Eye (tissue), 1 donor: ENCODE results near the gene AUTS2.

ENCODE experiments used
- DNase-seq: peaks from one replicate; pipeline ENCODE4 v3.0.0-alpha.2; 2015

Gene AUTS2

DNA sequence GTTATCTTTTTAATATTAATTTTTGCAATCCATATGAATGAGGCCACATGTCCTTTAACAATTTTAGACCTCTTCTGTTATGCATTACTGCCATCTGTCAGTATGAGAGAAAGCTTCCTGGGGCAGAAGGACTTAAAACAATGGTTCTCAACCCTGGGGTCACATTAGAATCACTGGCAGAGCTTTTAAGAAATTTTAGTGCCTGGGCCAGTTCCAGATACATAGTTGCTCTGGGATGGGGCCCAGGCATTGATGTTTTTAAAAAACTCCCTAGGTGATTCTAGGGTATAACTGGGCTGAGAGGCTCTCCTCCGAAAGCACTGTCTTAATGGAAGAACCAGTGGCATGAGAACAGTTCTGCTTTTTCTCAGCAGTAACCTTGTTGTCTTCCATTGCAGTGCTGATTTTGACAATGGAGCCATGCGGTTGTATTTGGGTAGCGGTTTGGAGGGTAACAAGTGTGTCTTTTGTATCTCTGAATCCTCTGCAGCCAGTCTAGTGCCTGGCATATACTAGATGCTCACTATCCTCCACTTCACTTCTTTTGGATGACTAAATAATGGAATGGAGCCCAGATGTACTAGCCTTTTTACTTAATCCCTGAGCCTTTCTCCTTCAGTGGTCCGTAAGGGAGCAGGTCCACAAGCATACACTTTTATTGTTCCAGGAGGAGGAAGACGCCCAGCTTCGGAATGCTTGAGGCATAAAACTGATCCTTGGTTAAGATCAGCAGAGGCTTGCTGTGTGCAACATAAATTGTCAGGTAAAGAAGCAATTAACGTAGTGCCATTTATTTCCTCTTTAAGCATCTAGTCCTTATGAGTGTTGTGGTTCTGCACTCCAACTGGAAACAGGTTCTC lies 227.1 kb downstream of the AUTS2 start:
- DNase-seq, result peak; percentile 54

DNA sequence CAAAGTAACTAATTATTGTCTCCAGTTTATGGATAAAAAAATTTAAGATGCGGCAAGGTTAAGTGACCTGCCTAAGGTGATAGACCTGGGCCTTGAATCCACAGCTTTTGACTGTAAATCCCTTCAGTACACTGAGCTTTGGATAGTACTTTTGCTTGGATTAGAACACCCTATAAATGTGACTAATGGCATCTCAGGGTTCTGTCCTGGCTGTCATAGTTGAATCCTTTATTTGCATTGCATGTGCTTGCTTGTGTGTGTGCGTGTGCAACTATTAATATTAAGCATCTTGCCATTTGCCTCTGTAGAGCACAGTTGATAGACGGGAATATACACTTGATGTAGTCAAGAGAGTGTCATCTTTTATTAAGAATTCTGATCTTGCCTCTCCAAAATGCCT lies 228.0 kb downstream of the AUTS2 start:
- DNase-seq, result no peak

DNA sequence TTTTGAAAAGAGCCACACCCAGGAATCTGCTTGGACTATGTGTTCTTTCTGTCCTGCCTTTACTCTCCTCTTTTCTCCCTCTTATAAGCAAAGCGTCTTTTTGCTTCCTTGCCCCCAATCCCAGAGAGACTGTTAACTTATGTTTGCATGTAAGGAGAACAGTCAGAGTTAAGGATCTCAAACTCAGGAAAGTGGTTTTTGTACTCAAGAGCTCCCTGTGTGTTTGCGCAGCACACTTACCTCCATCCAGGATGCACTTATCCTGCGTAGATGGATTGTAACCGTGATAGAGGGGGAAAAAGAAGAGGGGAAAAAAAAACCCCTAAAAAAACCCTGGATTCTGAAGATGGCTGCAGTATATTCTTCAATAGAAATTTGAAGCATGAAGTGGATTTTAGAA lies 228.9 kb downstream of the AUTS2 start:
- DNase-seq, result no peak

DNA sequence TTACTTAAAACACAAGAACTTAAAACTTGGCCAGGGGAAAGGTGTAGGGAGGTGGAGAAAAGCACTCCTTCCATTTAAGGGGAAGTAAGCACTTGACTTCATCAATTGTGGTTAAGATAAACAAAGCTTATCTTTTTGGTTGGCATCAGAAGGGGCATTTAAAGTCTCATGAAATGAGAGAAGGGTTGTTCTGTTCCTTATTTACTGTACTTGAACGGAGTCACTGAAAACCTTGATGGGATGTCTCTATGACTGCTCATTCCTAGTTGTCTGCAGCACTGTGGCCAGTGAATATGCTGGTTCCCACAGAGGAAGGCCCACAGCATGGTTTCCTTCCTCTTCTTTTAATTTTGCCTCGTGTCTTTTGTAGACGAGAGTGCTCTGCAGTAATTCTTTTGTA lies 229.3 kb downstream of the AUTS2 start:
- no peak for DNase-seq

DNA sequence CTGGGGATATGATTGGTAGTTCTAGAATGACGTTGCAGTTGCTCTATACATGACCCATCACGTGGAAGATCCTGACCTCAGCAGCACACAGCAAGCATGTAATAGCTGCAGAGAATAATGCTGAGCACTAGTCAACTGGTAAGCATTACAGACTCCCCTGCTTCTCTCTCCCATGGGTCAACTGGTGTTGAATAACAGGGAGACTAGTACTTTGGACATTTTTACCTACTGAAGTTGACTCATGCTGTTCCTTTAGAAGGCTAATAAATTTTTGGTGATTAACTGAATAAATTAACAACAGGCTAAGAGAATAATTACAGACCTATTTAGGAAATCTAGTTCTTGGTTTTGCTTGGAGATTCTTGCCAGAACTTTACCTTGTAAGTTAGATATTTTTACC lies 234.1 kb downstream of the AUTS2 start:
- DNase-seq, result no peak

DNA sequence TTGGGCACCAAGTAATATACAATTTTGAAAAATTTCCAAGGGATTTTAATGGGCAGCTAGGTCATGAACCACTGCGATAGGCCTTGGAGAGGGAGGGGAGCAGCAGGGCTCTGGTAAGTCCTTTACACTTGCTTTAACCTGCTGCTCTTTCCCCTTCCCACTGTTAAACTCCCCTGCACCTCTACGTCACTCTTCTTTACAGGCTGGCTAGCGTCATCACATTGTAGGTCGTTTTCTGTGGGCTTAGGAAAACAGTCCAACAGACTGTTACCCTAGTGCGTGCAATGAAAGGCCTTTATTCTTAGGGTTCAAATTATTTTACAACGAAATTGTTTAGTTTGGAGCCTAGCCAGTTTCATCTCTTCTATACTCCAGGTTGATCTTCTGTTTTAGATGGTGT lies 235.7 kb downstream of the AUTS2 start:
- DNase-seq, result no peak

DNA sequence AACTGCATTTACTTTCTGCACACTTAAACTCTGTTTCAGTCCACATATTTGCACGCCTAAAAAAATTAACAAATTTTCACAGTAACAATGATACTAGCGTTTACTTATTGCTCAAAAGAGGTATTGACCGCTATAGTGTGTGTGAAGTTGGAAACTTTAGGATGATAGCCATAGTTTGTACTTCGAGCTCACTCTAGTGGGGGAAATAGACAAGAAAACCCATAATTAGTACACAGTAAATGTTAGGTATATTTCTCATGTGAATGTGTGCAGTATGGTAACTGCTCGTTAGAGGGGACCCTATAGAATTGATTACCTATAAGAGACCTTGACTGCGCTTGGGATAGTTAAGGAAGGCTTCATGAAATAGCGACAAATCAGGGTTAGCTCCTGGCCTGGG lies 238.4 kb downstream of the AUTS2 start:
- DNase-seq, result no peak

DNA sequence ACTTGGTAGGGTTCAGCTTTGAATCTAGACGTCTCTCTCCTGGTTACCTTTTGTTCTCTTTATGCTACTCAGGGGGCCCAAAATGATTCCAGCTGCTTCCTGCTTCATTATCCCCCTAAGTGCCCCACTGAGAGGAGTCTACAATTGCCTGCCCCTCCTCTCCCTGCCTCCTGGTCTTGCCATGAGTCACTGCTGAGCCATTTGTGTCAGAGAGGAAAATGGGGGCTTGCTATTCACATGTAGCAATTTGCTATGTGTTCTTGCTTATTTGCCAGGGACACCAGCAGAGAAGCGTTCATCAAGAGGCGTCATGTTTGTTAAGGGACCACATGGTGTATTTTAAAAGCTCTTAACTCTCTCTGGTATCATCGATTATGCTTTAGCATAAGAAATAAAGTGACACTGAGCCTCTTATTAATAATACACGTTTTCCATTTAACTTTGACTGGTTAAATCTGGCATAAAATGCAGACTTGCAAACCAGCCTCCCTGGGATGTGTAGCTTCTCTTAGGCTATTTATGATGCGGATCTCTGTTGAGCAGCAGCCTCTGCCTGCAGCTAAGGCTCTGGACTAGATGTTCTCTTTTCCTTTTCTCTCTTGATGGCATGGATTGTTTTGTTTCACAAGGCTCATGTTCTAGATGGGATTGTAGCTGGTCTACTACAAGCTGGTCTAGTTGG lies 239.3 kb downstream of the AUTS2 start:
- peak; percentile 76 for DNase-seq

DNA sequence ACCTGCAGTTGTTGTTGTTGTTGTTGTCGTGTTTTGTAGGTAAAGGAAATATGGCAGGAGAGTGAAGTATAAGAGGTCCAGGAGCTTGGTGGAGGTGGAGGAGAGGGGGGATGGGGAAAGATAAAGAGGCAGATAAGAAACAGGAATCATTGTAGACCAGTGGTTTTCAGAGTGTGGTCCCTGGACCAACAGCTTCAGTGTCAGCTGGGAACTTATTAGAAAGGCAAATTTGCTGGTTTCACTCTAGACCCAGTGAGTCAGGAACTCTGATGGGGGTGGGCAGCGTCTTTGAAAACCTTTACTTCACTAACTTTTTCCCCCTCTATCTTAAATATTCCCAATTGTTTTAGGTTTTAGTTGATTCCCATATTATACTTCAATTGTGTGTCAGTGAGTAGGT lies 241.5 kb downstream of the AUTS2 start:
- no peak for DNase-seq

DNA sequence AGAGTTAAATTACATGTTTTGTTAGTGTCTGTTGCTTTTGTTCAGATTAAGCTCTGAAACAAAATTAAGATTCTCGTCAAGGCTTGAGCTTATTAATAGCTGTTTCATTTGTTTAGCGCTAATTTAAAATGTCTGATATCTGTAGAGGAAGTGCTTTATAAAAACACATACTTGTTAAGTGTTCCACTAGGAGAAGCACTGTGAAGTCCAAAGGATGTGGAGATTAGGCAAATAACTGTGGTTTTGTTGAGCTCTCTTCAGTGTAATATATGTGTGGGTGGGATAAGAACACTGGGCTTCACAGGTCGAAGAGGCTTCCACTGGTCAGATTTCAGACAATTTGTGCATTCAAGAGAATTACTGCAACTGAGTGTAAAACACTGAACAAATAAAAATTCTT lies 242.0 kb downstream of the AUTS2 start:
- no peak for DNase-seq

DNA sequence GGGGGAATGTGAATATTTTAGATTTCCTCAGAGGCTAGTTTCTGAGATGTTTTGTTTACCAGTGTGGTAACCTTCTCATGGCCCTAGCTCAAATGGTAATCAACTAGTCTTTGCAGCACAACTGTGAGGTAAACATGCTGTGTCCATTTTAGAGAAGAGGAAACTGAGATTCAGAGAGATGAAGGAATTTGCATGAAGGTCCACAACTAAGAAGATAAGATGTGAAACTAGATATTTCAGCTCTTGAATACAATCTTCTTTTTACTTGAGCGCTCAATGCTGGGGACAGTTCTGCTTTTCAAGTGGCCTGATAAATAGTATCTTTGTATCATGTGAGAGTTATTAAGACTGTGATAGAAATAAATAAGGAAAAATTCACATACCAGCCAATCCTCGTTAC lies 245.4 kb downstream of the AUTS2 start:
- DNase-seq, result no peak

DNA sequence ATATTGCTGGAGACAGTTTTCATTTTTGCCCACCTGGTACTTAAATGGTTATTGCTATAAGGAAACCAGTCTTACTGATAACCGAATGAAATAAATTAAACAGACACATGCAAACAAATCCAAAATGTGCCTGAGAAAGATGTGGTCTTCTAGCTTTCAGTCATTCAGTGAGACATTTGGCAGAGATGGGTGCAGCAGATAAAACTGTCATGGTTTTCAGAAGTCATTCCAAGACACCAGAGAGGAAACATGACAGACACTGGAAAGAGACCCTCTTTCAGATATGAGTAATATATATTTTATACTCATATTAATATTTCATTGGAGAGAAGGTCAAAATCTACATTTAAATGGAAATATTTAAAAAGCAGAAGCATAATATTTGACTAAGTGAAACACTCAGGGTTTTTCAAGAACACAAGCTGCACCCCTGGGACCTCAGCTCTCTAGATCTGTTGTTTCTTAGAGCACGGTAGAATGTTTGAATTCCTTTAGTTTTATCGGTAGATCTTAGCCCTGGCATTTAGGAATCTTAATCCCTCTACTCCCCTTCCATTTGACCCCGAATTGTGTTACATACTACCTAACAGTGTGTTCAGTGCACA lies 246.1 kb downstream of the AUTS2 start:
- DNase-seq, result no peak

DNA sequence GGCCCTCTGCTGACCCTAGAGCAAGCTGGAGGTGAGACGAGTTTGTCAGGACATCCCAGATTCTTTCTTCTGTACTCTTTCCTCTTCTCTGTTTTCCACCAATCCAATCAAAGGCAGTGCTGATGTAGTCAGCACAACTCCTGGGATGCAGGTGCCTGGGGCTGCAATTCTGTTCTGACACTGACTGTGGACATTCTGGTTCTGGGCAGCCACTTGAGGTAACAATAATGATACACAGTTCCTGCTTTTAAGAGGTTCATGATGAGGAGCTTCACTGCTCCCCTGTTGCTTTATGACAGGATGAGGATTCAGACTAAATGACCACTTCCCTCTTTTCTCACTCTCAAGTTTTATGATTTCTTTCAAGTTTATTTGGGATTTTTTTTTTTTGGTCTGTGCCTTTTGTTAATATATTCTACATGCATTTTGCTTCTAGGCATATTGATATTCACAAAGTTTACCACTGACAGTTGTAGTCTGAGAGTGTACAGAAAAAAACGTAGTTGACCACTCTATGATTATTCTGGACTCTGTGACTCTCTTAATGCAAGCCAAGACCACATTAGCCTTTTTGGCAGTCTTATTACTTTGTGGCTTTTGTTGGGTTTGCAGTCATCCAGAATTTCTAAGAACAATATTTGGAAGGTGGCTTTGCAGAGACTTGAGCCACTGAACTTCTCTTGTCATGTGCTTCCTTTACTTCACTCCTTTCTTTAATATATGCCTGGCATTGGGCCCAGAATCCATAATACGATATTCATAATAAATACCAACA lies 247.6 kb downstream of the AUTS2 start:
- DNase-seq, result no peak

DNA sequence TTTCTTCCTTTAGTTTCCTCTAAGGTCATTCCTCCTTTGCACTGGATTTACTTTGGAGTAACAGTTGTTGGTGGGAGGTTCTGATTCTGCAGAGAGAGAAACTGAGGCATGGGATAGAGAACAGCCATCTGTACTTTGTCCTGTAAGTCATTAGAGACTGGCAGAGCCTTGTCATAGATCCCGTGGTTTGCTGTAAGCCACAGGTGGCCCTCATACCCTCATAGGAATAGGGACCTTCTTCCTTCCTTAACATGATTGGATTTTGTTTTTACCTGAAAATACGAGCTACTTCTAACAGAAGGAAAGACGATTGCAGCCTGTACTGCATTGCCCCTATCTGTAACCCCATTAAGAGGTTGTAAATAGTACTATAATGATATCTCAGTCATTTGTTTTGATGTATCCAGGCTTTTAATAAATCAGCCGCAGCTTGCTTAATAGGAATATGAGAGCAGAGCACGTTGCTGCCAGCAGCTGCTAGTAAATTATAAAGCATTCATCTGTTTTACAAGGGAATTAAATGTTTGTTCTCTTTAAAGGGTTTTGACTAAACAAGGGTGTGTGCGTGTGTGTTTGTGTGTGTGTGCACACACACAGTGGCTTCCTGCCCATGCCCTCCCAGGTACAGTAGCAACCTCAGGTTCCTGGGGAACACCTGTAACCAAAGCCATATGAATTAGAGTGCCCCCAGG lies 249.8 kb downstream of the AUTS2 start:
- DNase-seq, result no peak

DNA sequence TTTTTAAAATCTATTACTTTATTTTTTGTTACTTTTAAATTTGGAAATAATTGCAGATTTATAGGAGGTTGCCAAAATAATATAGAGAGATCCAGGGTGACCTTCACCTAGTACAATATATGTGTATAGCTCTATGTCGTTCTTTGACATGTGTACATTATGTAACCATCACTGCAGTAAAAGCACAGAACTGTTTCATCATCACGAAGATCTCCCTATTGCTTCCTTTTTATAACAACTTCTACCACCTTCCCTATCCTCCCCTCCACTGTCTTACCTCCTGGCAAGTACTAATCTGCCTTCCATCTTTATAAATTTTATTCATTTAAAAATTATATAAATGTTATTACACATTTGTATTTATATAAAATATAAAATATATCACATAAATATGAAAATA lies 251.0 kb downstream of the AUTS2 start:
- DNase-seq, result no peak

DNA sequence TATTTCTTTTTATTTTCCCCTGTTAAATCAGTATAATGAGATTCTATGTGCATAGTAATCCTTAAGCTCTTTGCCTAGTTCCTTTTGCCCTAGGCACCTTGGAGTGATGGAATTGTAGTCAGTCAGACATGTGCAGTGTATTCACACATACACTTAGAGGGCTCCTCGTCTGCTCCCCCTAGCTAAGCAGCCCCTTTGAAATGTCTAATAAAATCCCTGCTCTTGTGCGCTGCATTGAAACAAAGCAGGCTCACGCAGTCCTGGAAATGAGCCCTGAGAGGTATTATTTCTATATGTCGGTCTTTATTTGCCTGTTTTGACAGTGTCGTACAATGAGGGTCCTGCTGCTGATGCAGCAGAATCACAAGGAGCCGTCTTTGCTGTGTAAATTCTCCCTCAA lies 258.7 kb downstream of the AUTS2 start:
- DNase-seq, result no peak

DNA sequence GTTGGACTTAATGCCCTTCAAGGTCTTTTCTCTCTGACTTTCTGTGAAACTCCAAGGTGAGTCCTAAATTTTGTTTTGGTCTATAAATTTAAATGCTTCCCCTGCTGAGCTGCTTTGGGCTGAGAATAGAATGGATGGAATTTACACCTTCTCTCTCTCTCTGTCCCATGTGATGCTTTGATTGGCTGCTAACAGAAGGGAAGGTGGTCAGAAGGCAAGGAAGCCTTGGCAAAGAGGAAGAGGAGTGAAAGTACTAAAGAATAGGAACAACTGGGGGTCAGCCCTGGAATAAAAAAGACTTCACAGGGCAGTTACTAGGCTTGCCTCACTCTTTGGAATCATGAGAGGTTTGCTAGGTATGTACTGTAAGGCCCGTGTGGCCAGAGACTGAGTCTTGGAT lies 260.2 kb downstream of the AUTS2 start:
- DNase-seq, result no peak

DNA sequence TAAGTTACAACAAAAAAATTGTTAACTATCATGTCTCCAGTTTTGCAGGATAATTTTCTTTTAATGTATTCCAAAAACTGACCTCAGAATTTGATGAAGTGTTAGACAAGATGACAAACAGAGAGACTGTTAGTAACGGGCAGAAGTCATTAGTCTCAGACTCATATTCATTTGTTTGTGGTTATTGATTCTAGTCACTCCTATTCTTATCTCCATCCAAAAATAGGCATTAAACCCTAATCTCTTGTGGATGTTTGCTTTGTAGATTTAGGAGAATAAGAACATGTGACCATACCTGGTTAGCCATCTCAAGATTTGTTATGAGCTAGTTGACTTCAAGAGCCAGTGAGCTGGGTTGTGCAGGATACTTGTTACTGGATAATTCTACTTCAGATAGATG lies 261.1 kb downstream of the AUTS2 start:
- DNase-seq, result no peak

DNA sequence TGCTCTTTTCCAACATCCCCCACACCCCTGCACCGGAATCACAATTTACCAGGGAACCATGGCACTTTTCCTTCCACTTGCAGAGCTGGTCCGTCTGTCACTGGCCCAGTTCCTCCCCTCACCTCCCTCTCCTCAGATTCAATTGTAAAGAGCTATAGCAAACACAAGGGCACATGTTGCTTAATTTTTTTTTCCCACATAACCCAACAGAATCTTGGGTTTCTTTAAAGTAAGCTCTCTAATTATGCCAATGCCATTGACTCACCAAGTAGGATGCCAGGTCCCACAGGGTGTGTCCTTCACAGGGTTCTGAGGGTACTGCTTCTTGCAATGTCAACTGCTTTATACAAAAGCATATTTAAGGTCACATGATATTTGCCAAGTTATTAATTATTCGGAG lies 262.2 kb downstream of the AUTS2 start:
- DNase-seq, result no peak

DNA sequence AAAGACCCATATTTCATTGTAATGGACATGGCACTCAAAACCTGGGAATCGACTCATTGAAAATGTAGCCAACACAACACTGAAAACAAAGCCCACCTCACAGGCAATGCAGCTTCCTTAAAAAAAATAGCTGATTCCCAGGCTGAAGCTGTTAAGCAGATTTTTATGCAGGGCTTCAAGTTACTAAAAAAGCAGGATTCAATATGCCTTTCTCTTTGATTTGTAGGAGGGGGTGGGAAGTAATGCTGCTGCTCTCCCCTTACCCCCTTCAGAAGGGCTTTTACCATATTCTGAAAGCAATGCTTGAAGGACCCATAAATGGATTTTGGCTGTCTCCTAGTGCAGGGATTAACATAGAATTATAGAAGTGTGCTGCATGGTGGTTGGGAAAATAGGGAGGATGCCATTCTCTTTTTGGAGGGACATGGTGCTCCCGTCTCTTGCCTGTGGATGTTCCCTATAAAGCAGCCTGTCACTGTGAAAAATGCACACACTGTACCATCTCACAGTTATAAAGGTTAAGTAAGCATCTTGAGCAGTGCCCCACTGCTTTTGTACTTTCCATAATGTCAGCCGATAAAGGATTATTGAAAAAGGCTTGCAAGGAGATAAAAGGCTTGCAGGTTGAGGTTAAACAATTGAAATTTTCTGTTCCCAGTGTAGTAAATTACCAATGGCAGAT lies 262.8 kb downstream of the AUTS2 start:
- no peak for DNase-seq

DNA sequence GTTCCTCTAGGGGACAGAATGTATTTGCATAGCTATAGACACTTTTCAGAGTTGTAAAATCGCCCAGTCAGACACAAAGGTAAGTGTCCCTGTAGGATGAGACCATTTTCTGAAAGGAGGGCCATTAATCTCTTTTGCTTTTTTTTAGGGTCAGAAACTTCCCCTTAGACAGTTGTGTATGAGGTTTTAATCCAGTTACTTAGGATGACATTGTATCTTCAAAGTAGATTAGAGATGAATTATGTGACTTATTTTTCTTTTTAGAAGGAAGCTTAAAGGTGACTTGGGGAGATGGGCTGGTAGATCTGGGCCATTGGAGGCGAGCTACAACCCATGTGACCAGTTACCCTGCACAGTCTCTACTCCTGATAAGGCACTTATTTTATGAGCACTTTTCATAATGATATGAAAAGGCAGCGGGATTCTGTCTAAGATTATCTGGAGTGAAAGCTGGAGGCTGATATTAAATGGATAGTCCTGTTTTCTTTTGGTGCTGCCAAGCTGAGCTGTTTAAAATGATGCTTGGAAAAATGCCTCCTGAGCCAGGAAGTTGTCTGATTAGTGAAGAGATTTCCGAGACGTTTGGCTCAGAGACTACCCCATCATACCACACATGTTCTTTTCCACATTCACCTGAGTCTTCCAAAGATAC lies 264.3 kb downstream of the AUTS2 start:
- no peak for DNase-seq

DNA sequence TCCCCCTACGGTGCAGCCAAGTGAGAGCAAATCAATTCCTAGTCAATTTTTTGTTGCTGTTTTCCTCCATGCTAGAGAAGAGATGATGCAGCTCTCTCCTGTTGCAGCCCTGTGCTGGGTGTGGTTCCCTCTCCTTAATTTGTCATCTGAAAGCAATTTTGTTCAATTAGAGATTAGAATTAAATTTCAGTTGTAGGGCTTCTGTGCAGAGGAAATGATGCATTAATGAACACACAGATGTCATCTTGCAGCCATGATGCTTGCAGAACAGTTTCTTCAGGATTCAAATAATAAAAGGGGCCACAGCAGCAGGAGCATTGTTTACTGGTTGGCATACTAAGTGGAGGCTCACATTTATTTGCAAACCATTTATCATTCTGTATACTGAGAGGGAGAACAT lies 266.0 kb downstream of the AUTS2 start:
- no peak for DNase-seq
